ENCODE data around the gene PTMA.
"Not testable (repeated sequence)": the region's sequence is repeated elsewhere in the genome, so short reads cannot be mapped to it uniquely, and the experiment has no call there.

Gene PTMA

DNA sequence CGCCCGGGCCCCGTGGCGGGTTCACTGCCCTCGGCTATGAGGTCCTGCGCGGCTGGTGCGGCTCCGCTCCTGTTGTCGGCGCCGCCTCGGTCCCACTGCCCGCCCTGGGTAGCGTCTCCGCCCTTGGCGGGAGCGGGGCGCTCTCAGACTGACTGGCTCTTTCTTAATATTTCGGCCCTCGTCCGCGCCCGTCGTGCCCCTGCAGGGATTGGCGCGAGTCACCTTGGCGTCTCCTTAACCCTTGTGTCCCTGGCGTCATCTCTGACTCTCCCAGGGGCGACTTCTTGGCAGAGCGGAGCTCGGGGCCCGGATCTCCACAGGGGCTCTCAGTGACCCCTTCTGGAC is 1.3 kb downstream of the PTMA start:
- peak overlapping the region; percentile 99 for H3K4me3 ChIP-seq (replicated peaks; ENCODE audit: low read depth, low read length)
- DNase-seq (ENCODE audit: extremely low read depth, low read depth) = no peak
- TF ChIP-seq, protein P1, sequence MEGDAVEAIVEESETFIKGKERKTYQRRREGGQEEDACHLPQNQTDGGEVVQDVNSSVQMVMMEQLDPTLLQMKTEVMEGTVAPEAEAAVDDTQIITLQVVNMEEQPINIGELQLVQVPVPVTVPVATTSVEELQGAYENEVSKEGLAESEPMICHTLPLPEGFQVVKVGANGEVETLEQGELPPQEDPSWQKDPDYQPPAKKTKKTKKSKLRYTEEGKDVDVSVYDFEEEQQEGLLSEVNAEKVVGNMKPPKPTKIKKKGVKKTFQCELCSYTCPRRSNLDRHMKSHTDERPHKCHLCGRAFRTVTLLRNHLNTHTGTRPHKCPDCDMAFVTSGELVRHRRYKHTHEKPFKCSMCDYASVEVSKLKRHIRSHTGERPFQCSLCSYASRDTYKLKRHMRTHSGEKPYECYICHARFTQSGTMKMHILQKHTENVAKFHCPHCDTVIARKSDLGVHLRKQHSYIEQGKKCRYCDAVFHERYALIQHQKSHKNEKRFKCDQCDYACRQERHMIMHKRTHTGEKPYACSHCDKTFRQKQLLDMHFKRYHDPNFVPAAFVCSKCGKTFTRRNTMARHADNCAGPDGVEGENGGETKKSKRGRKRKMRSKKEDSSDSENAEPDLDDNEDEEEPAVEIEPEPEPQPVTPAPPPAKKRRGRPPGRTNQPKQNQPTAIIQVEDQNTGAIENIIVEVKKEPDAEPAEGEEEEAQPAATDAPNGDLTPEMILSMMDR (IDR thresholded peaks at IDR 0.05; ENCODE audit: low read depth, low read length, missing control alignments) = no peak

DNA sequence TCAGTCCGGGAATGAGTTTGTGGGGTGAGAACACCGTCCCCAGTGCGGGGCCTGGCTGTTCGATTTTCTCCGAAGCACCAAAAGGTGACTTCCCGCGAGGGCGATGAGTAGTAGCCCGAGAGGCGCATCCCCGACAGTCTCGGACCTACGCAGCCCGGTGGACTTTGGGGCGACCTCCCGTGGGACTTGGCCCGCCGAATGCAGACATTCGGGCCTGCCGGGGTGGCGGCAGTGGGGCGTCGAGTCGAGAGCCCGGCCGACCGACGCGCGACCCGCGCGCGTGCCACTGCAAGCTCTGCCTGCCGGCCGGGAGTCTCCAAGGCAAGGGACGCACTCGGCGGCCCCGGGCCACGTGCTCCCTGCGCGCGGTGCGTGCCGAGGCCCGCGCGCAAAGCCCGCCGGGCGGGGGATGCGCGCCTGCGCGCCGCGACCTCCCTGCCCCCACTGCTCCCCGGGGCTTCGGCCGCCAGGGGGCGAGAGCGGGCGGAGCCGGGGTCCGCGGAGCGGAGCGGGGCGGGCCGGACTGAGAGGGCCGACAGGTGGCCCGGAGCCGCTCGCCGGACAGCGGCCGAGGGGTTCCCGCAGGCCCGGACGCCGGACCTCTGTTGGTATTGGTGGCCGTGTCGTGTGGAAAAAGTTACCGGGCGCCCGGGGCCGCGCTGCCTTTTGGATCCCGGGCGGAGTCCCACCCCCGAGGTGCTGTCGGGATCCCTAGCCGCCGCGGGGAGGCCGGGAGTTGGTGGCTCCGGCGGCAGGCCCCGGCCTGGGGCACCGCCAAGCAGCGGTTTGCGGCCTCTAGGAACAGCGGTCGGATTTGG is 1.9 kb downstream of the PTMA start:
- TF ChIP-seq, protein P1 (IDR thresholded peaks at IDR 0.05; ENCODE audit: low read depth, low read length, missing control alignments) = peak; percentile 51
- H3K4me3 ChIP-seq (replicated peaks; ENCODE audit: low read depth, low read length) = peak overlapping the region; percentile 99
- no peak for DNase-seq (ENCODE audit: extremely low read depth, low read depth)

DNA sequence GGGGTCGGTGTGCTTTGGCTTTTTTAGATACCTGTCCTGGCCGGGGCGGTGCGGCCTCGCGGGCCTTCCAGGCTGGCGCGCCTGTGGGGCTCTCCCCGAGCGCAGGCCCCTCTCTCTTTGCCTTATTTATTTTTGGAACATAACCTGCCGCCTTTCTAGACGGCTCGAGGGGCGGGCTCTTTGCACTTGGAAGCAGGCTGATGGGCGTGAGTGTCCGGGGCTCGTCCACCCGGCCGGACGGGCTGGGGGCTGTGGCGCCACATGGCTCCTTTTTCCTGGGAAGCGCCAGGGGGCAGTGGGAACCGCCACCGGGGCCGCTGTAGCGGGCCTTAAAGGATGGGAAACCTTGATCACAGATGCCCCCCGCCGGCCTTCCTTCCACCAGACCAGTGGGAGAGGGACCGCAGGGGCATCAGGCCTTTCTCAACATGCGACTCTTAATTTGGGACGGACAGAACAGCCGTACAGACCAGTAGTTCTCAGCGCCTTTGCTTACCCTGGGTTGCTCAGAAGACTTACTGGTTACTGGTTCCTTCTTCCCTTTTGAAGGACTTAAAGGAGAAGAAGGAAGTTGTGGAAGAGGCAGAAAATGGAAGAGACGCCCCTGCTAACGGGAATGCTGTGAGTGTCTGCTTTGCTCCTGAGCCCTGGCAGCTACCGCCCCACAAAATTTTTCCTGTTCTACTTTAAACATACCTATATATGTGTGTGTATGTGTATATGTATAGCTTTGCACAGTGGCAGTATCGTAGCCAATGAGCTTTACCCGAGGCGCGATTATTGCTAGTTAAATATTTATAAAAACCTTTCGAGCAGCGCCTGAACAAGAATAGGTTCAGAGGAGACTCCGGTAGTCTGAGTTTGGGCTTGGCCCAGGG is 2.7 kb downstream of the PTMA start:
- no peak for DNase-seq (ENCODE audit: extremely low read depth, low read depth)
- H3K4me3 ChIP-seq (replicated peaks; ENCODE audit: low read depth, low read length) = peak overlapping the region; percentile 99
- TF ChIP-seq, protein P1 (IDR thresholded peaks at IDR 0.05; ENCODE audit: low read depth, low read length, missing control alignments) = no peak

DNA sequence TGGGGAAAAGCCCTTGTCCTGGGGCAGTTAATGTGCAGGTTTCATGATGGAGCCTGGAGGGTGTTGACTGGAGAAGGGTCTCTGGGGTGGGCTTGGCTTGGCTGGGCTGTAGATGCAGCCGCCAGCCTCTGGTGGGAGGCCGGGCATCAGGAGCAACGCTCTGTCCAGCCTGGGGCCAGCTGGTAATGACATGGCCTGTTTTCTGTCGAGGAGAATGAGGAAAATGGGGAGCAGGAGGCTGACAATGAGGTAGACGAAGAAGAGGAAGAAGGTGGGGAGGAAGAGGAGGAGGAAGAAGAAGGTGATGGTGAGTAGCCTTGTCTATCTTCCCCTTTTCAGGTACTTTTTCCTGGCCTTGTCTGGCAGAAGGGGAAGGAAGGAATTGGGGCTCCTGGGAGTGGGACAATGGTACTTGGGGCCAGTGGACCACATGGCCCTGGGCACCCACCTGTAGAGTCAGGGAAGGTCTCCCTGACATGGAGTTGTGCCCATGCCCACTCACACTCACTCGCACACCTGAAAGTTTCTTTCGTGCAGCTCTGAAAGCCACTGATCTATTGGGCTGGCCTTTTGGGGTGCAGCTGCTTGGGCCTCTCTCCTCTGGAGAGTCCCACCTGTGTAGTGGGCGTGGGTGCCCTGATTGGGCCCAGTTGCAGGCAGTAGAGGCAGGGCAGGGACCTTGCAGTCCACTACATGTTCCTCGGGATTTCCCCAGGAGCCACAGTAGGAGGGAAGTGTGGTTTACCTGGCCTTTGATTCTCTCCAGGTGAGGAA is 3.5 kb downstream of the PTMA start:
- TF ChIP-seq, protein P1 (IDR thresholded peaks at IDR 0.05; ENCODE audit: low read depth, low read length, missing control alignments) = no peak
- no peak for DNase-seq (ENCODE audit: extremely low read depth, low read depth)
- H3K4me3 ChIP-seq (replicated peaks; ENCODE audit: low read depth, low read length) = peak overlapping the region; percentile 99

DNA sequence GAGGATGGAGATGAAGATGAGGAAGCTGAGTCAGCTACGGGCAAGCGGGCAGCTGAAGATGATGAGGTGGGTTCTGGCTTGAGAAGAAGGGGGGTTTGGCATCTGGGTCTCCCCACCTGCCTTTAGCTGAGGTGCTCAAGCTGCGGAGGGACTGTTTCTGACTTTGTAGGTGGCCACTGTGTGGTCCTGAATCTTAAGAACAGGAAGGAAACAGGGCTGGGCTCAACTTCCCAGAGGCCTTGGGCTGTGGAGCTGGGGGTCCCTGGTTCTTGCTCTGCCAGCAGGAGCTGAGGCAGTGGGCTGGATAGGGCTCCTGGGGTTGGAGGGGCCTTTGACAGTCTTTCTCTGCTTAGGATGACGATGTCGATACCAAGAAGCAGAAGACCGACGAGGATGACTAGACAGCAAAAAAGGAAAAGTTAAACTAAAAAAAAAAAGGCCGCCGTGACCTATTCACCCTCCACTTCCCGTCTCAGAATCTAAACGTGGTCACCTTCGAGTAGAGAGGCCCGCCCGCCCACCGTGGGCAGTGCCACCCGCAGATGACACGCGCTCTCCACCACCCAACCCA is 4.2 kb downstream of the PTMA start:
- DNase-seq (ENCODE audit: extremely low read depth, low read depth) = not testable (repeated sequence)
- peak overlapping the region; percentile 99 for H3K4me3 ChIP-seq (replicated peaks; ENCODE audit: low read depth, low read length)

DNA sequence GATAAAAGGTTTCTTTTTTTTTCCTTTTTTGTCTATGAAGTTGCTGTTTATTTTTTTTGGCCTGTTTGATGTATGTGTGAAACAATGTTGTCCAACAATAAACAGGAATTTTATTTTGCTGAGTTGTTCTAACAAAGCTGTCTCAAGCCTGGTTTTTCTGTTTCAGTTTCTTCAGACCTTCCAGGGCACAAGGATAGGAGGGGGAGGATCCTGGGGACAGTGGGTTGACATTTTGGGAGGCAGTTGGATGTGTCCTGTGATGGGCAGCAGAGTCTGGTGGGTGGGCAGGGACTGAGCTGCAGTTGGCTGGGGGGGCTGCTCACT is 5.0 kb downstream of the PTMA start:
- not testable (repeated sequence) for DNase-seq (ENCODE audit: extremely low read depth, low read depth); H3K4me3 ChIP-seq (replicated peaks; ENCODE audit: low read depth, low read length)

DNA sequence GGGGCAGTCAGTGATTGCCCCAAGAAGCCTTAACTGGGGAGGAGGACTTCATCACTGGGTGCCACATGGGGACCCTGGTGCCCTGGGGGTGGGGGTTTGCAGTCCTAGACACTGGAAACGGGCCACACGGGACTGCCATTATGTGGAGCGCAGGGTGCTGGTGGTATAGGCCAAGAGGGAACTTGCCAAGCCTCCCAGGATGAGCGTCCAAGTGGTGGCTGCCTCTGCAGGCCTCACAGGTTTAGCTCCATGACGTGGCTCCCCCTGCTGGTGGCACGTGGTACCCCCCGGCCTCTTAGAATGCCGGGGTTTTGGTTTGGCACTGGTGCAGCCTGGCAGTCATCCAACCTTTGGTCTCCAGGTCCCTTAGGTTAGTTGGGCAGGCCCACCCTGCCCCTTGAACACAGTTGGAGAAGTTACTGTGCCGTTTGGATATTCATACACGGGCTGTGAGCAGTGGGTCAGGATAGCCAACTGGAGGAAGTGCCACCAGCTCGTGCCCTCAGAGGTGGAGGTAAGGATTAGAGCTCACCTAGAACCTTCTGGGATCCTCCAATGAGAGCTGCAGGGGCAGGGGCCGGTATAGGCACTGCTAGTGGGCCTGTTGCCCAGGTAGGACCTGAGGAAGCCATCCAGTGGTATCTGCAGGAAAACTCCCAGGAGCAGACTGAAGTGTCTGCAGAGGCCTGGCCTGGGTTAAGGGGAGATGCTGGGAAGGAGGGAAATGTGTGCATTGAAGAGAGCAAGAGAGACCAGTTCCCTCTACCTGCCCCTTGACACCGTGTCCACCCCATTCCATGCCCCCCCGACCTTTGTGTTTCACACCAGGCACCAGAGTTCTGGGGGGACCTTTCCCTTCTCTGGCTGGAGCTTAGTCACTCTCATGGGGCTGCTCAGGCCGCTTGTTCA is 5.7 kb downstream of the PTMA start:
- TF ChIP-seq, protein P1 (IDR thresholded peaks at IDR 0.05; ENCODE audit: low read depth, low read length, missing control alignments) = peak; percentile 93
- peak; percentile 76 for DNase-seq (ENCODE audit: extremely low read depth, low read depth)

More for the DNA sequence above, 5.7 kb downstream of the PTMA start:
- H3K4me3 ChIP-seq (replicated peaks; ENCODE audit: low read depth, low read length) = no peak overlapping the region
